ENCODE results near the gene PTPRG.

DNA sequence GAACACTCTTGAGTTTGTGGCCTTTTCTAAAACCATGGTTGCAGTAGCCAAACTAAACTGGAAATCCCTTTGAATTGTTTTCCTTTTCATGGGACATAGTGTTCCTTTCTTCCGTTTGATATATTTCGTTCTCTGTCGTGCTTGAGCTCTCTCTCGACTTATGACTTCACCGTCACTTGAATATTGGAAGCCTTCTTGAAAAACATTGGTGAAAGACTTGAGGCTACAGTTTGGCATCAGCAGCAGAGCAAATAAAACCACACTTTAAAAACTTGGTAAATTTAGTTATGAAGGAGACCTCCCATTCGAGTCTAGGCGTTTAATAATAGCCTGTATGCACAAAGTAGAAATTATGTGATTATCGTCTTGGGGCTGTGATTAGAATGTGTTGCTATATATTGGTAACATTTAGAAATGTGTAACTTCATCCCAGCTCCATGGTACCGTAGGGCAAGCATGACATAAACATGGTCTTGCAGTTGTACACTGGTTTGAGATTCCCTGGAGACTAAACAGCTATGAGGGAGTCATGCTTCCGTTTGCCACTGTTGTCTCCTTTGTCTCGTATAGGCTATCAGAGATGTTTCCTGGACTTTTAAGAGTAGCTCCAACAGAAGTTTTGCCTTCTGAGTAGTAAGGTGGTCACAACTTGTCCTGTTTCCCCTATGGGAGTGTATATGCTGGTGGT lies 122.3 kb downstream of the PTPRG start:
- no peak for TF ChIP-seq YY1 (IDR thresholded peaks at IDR 0.05; ENCODE audit: extremely low read depth, insufficient replicate concordance, low read depth, low read length)
- no peak for TF ChIP-seq CTCF (IDR thresholded peaks at IDR 0.05 in 2 of 3, conservative IDR thresholded peaks at IDR 0.05 in 1 of 3; ENCODE audit: borderline replicate concordance in 1 of 3, insufficient read depth in 1 of 3, low read depth in 2 of 3, low read length in 2 of 3)
- TF ChIP-seq, protein P1, sequence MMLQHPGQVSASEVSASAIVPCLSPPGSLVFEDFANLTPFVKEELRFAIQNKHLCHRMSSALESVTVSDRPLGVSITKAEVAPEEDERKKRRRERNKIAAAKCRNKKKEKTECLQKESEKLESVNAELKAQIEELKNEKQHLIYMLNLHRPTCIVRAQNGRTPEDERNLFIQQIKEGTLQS (IDR thresholded peaks at IDR 0.05): no peak
- TF ChIP-seq ZNF274 (IDR thresholded peaks at IDR 0.05; ENCODE audit: low read depth, low read length): no peak
- TF ChIP-seq SIN3A (IDR thresholded peaks at IDR 0.05; ENCODE audit: low read depth): no peak
- no peak for TF ChIP-seq CEBPB (IDR thresholded peaks at IDR 0.05; ENCODE audit: low read depth)
- TF ChIP-seq, protein P2, sequence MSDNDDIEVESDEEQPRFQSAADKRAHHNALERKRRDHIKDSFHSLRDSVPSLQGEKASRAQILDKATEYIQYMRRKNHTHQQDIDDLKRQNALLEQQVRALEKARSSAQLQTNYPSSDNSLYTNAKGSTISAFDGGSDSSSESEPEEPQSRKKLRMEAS (IDR thresholded peaks at IDR 0.05): no peak
- no peak for TF ChIP-seq EZH2phosphoT487 (IDR thresholded peaks at IDR 0.05; ENCODE audit: borderline replicate concordance)
- TF ChIP-seq POLR2AphosphoS5 (IDR thresholded peaks at IDR 0.05; ENCODE audit: low read depth, low read length): no peak
- TF ChIP-seq ZFX (IDR thresholded peaks at IDR 0.05): no peak
- TF ChIP-seq ZBTB33 (IDR thresholded peaks at IDR 0.05; ENCODE audit: extremely low read depth, insufficient replicate concordance, low read length): no peak
- TF ChIP-seq POLR2A (IDR thresholded peaks at IDR 0.05; ENCODE audit: borderline replicate concordance, extremely low read depth, insufficient read depth, insufficient read length): no peak
